ACC112 (cell line): ENCODE results near the gene ZCCHC14.

Experiments used
- H2AFZ ChIP-seq: fragments of 200-600 bp; sonication (generic); one replicate; pipeline ENCODE4 v1.6.0; 2017; ENCODE audit warnings: antibody characterized with exemption, low read length; ENCODE audit not compliant: unreplicated experiment
- H3K27ac ChIP-seq: fragments of 200-600 bp; sonication (generic); 2 replicates; pipeline ENCODE4 v1.5.1; 2014; ENCODE audit warnings: low read depth, mild to moderate bottlenecking, antibody characterized with exemption, low read length, moderate library complexity
- H3K27me3 ChIP-seq: fragments of 200-600 bp; sonication (generic); 2 replicates; pipeline ENCODE4 v1.6.1; 2014; ENCODE audit warnings: mild to moderate bottlenecking, antibody characterized with exemption, low read length, moderate library complexity, mixed read lengths; ENCODE audit not compliant: insufficient read depth
- H3K36me3 ChIP-seq: fragments of 200-600 bp; sonication (generic); 2 replicates; pipeline ENCODE4 v1.6.1; 2016; ENCODE audit warnings: mild to moderate bottlenecking, antibody characterized with exemption, low read length, moderate library complexity, mixed read lengths; ENCODE audit not compliant: insufficient read depth
- H3K4me1 ChIP-seq: fragments of 200-600 bp; sonication (generic); one replicate; pipeline ENCODE4 v1.6.1; 2016; ENCODE audit warnings: low read length, mixed read lengths; ENCODE audit not compliant: insufficient read depth, unreplicated experiment, control insufficient read depth
- H3K4me3 ChIP-seq: fragments of 200-600 bp; sonication (generic); 2 replicates; pipeline ENCODE4 v1.5.1; 2014; ENCODE audit warnings: mild to moderate bottlenecking, low read depth, low read length
- H3K79me2 ChIP-seq: fragments of 200-600 bp; sonication (generic); one replicate; pipeline ENCODE4 v1.6.0; 2016; ENCODE audit warnings: low read length; ENCODE audit not compliant: control insufficient read depth, unreplicated experiment, insufficient read depth

Gene ZCCHC14

DNA sequence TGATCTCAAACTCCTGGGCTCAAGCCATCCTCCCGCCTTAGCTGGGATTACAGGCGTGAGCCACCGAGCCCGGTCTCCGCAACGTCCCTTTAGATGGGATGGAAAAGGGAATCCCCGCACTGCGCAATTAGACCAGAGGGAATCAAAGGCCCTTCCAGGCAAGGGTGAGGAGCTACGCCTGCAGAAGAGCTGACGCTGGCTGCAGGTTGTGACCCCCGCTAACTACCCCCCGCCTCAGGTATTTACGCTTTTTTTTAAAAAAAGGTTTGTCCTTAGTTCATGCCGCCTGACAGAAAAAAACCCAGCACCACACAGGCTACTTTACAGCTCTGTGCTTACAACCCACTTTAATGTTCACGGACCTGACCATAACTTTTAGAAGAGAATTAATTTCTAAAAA lies 26.9 kb downstream of the ZCCHC14 start:
- Histone ChIP-seq H3K4me3 (no peak overlapping the region), H3K79me2 (peaks cover 52% of the 10 kb centered on the region), H3K4me1 (peaks cover 42% of the 10 kb centered on the region), H3K36me3 (no peaks in the 10 kb centered on the region), H3K27me3 (no peaks in the 10 kb centered on the region), H3K27ac (peak overlapping the region; percentile 96), H2AFZ (no peak overlapping the region)

GRCh38 chr16:87465306-87465705 lies 27.5 kb downstream of the ZCCHC14 start:
- Histone ChIP-seq H3K4me3 (peak overlapping the region; percentile 67), H3K27ac (peak overlapping the region; percentile 96), H3K4me1 (peaks cover 42% of the 10 kb centered on the region), H3K36me3 (no peaks in the 10 kb centered on the region), H2AFZ (no peak overlapping the region), H3K27me3 (no peaks in the 10 kb centered on the region), H3K79me2 (peaks cover 49% of the 10 kb centered on the region)

DNA sequence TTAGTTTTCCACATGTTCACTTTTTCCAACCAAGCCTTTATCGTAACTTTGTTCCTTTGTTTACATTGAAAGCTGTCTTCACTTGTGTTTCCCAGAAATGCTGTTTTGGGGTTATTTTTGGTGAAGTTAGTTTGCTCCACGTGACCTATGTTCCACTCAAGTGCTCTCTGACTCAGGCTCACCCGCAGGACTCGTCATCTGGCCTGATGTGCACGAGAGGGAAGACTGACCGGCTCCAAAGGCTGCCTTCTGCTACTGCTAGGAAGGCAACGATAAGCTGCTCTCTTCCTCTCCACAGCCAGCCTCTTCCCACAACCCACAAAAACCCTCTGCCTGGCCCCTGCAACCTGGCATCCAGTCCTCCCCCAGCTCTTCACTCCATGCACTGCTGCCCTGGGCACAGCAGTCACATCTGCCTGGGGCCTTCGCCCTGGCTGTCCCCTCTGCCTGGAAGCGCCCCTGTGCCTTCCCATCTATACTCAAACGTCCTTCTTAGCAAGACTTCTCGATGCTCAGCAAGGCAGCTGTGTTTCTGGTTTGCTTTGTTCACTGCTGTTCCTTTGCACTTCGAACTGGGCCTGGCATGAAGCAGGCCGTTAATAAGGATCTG lies 28.0 kb downstream of the ZCCHC14 start:
- Histone ChIP-seq H3K27ac (peak overlapping the region; percentile 96), H3K79me2 (peaks cover 48% of the 10 kb centered on the region), H3K36me3 (no peaks in the 10 kb centered on the region), H3K27me3 (no peaks in the 10 kb centered on the region), H3K4me3 (peak overlapping the region; percentile 67), H2AFZ (no peak overlapping the region), H3K4me1 (peaks cover 42% of the 10 kb centered on the region)

GRCh38 chr16:87463722-87464690 lies 28.8 kb downstream of the ZCCHC14 start:
- no peaks in the 10 kb centered on the region for H3K27me3 ChIP-seq
- H2AFZ ChIP-seq = no peak overlapping the region
- peak overlapping the region; percentile 67 for H3K4me3 ChIP-seq
- peaks cover 40% of the 10 kb centered on the region for H3K79me2 ChIP-seq
- H3K27ac ChIP-seq = peak overlapping the region; percentile 96
- no peaks in the 10 kb centered on the region for H3K36me3 ChIP-seq
- peaks cover 42% of the 10 kb centered on the region for H3K4me1 ChIP-seq

GRCh38 chr16:87461466-87461991 lies 31.3 kb downstream of the ZCCHC14 start:
- Histone ChIP-seq H3K27ac (no peak overlapping the region), H3K27me3 (no peaks in the 10 kb centered on the region), H2AFZ (no peak overlapping the region), H3K36me3 (no peaks in the 10 kb centered on the region), H3K79me2 (peaks cover 24% of the 10 kb centered on the region), H3K4me1 (peaks cover 50% of the 10 kb centered on the region), H3K4me3 (no peak overlapping the region)

- H3K27ac ChIP-seq = no peak overlapping the region
- H2AFZ ChIP-seq = no peak overlapping the region
- H3K4me1 ChIP-seq = peaks cover 44% of the 10 kb centered on the region
- H3K36me3 ChIP-seq = peaks cover under 1% of the 10 kb centered on the region; the same call in 1 of the 2 replicates
- H3K27me3 ChIP-seq = no peaks in the 10 kb centered on the region
- no peak overlapping the region for H3K4me3 ChIP-seq
- peaks cover 19% of the 10 kb centered on the region for H3K79me2 ChIP-seq
Measured at GRCh38 chr16:87460936-87461335, 31.9 kb downstream of the ZCCHC14 start.

DNA sequence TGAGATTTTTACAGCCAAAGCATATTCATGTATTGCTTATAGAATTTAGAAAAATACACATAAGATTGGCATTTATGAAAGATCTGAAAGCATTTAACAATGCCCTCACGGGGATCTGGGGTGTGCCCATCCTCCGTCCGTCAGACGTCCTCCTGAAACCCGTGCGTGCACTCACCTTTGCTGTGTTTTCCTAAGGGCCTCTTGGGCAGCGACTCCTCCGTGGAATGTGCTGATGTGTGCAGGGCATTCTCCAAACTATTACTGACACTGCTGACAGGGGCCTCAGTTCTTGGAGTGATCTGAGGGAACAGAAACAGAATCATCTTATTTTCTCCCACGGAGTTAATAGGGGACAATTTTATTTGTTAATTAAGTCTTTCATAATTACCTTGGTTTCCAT lies 33.0 kb downstream of the ZCCHC14 start:
- peaks cover 26% of the 10 kb centered on the region for H3K79me2 ChIP-seq
- no peak overlapping the region for H3K4me3 ChIP-seq
- no peak overlapping the region for H3K27ac ChIP-seq

DNA sequence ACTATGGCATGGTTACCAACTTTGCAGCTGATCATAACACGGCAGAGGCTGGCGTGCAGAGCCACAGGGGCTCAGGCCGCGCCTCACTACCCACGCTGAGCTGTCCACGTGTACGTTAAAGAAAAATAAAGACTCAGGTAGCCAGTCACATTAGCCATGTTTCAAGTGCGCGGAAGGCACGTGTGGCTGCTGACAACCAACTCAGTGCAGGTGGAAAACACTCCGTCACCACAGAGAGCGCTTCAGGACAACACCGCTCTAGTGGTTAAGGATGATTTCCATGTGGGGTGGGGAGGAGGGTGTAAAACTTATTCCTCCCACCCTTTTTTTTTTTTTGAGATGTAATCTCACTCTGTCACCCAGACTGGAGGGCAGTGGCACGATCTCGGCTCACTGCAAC lies 33.8 kb downstream of the ZCCHC14 start:
- Histone ChIP-seq H3K27ac (no peak overlapping the region), H2AFZ (no peak overlapping the region), H3K79me2 (peaks cover 26% of the 10 kb centered on the region), H3K27me3 (no peaks in the 10 kb centered on the region), H3K4me1 (peaks cover 30% of the 10 kb centered on the region), H3K4me3 (no peak overlapping the region), H3K36me3 (peaks cover 7% of the 10 kb centered on the region; the same call in 1 of the 2 replicates)

More for the DNA sequence above, 33.0 kb downstream of the ZCCHC14 start:
- no peaks in the 10 kb centered on the region for H3K27me3 ChIP-seq
- H3K4me1 ChIP-seq = peaks cover 33% of the 10 kb centered on the region
- H2AFZ ChIP-seq = no peak overlapping the region
- peaks cover 7% of the 10 kb centered on the region; the same call in 1 of the 2 replicates for H3K36me3 ChIP-seq

DNA sequence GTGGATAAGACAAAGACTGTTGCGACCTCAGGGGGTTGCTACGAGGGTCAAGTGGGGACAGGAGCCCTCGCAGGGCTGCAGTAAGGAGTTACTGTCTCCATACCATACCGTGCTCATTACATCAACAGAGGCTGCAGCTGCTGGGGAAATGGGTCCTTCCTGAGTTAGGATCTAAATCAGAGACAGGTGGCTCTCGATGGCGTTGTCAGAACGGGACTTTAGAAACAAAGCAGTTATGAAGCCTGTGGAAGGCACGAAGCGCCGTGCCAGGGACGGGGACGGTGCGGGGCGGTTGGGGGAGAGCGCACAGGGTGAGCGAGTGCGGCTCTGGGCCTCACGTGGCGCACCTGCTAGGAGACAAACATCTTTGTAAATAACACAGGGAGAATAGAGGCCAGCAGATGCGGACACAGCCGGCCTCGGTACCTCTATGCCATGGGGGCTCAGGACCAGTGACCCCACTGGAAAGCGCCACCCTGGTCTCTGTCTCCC lies 34.4 kb downstream of the ZCCHC14 start:
- Histone ChIP-seq H3K27me3 (no peaks in the 10 kb centered on the region), H3K36me3 (peaks cover 7% of the 10 kb centered on the region; the same call in 1 of the 2 replicates), H3K4me3 (no peak overlapping the region), H2AFZ (no peak overlapping the region), H3K27ac (peak overlapping the region; percentile 92), H3K4me1 (peaks cover 24% of the 10 kb centered on the region), H3K79me2 (peaks cover 28% of the 10 kb centered on the region)

DNA sequence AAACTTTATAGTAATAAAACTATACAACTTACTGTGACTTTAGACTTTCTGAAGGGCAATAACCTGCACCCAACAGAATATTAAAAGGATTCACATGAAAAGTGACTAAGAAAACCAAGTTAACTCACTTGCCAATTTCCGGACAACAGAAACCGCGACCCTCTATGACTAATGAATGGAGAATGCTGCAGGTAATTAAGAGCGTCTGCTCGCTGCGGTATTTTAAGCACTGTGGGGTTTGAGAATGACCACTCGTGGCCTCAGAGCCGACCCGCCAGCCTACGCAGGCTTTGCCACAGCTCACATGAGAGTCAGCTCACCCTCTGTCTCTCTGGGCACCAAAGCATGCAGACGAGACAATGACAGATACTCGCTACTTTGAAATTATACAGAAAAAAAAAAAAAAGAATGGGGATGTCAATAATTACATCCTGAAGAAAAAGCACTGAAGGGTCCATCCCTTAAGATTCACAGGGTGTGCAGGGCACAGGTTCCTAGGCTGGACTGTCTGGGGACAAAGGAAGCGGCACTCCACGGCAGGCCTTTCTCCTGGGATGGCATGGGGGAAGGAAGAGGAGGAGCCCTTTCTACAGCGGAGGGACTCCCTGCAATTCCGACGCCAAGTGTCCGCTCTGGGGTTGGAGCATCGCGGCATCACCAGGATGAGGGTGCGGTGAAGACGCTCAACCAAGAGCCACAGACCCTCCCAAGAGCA lies 35.0 kb downstream of the ZCCHC14 start:
- Histone ChIP-seq H3K4me1 (peaks cover 23% of the 10 kb centered on the region), H3K79me2 (peaks cover 24% of the 10 kb centered on the region), H3K36me3 (peaks cover 7% of the 10 kb centered on the region; the same call in 1 of the 2 replicates), H3K27ac (peak overlapping the region; percentile 92), H3K27me3 (no peaks in the 10 kb centered on the region), H3K4me3 (peak overlapping the region; percentile 39; the same call in 1 of the 2 replicates), H2AFZ (no peak overlapping the region)
